Muscle of leg (tissue), 16 donors: ENCODE data around the gene PSAPL1. TPM values are rescaled to one million over a fixed set of nuclear protein-coding genes. Genes with fewer than 3 reads are reported as not detected.

Experiments
- DNase-seq: peaks from one replicate; pipeline ENCODE4 v3.0.0; 2013
- H3K27ac ChIP-seq: one replicate; pipeline ENCODE4 v1.5.1; 2013; ENCODE audit warnings: mild to moderate bottlenecking, low read length, control low read depth
- H3K27me3 ChIP-seq: one replicate; pipeline ENCODE4 v1.6.1; 2013; ENCODE audit warnings: low read length; ENCODE audit not compliant: control insufficient read depth, insufficient read depth
- H3K36me3 ChIP-seq: one replicate; pipeline ENCODE4 v1.6.1; 2013; ENCODE audit warnings: low read length; ENCODE audit not compliant: control insufficient read depth, insufficient read depth
- H3K4me1 ChIP-seq: one replicate; pipeline ENCODE4 v1.6.1; 2013; ENCODE audit warnings: low read length; ENCODE audit not compliant: control insufficient read depth, insufficient read depth
- H3K4me3 ChIP-seq: one replicate; pipeline ENCODE4 v1.5.1; 2013; ENCODE audit warnings: low read length, control low read depth
- H3K9me3 ChIP-seq: replicated peaks from 2 replicates; pipeline ENCODE4 v1.6.1; 2013; ENCODE audit warnings: low read depth, low read length; ENCODE audit not compliant: control insufficient read depth
- WGBS: methylation state at CpG from one replicate; pipeline ENCODE4 v1.1.5; 2013; ENCODE audit warnings: missing lambda C conversion rate; ENCODE audit not compliant: insufficient coverage; 5-methylcytosine and 5-hydroxymethylcytosine counted together
- long read RNA-seq, 11 donors: transcript quantifications; one replicate each; lab custom pipeline, GENCODE V29; 2026
- polyA plus RNA-seq, 8 donors: library from polyadenylated mRNA; unstranded; fragments of 120-200 nt; gene quantifications; one replicate each; pipeline versions ENCODE4 v1.2.1 to v1.2.3, GENCODE V29; 2013; ENCODE audit warnings: inconsistent platforms in 1 of 8, low replicate concordance in 1 of 8; ENCODE audit not compliant: insufficient read length in 8 of 8, insufficient read depth in 1 of 8
- total RNA-seq: library from RNA; stranded (reverse); fragments of 120-200 nt; gene quantifications from one replicate; pipeline ENCODE4 v1.2.4, GENCODE V29; 2013

Gene PSAPL1
- not detected for total RNA-seq
- polyA plus RNA-seq, result not detected
- long read RNA-seq, donor 1, result 0 reads
- long read RNA-seq, donor 2, result 0 reads
- long read RNA-seq, donor 3, result 0 reads
- long read RNA-seq, donor 4, result 0 reads
- long read RNA-seq, donor 5, result 0 reads
- long read RNA-seq, donor 6, result 0 reads
- long read RNA-seq, donor 7, result 0 reads
- long read RNA-seq, donor 8, result 0 reads
- long read RNA-seq, donor 9, result 0 reads
- long read RNA-seq, donor 10, result 0 reads
- long read RNA-seq, donor 11, result 0 reads

GRCh38 chr4:7434766-7435150, at the start of gene PSAPL1:
Gene PSAPL1 (minus strand): TSS chr4:7434930. CDS start chr4:7434879, 51 bp downstream.
- DNase-seq, result no peak

GRCh38 chr4:7481227-7481626, 46.5 kb upstream of the PSAPL1 start:
- WGBS, result 86% methylated on average over 13 of the region's 14 CpGs
- H3K4me1 ChIP-seq, result peaks cover 4% of the 10 kb centered on the region

More at GRCh38 chr4:7434766-7435150, at the start of gene PSAPL1:
- WGBS, result 39% methylated on average over 7 of the region's 7 CpGs
- Histone ChIP-seq H3K36me3 (no peaks in the 10 kb centered on the region), H3K27ac (no peak within 1 kb of the TSS), H3K4me3 (no peak within 1 kb of the TSS), H3K27me3 (no peaks in the 10 kb centered on the region), H3K9me3 (no peaks in the 10 kb centered on the region), H3K4me1 (peaks cover 8% of the 10 kb centered on the region)

GRCh38 chr4:7480423-7480822, 45.7 kb upstream of the PSAPL1 start:
- no peak overlapping the region for H3K4me3 ChIP-seq
- H3K27ac ChIP-seq, result no peak overlapping the region
- 86% methylated on average over 13 of the region's 16 CpGs for WGBS
- H3K27me3 ChIP-seq, result peaks cover 6% of the 10 kb centered on the region
- H3K9me3 ChIP-seq, result peaks cover 2% of the 10 kb centered on the region
- H3K4me1 ChIP-seq, result peaks cover 4% of the 10 kb centered on the region
- no peak for DNase-seq
- H3K36me3 ChIP-seq, result no peaks in the 10 kb centered on the region

More at GRCh38 chr4:7481227-7481626, 46.5 kb upstream of the PSAPL1 start:
- H3K27me3 ChIP-seq, result peaks cover 8% of the 10 kb centered on the region
- peaks cover 2% of the 10 kb centered on the region for H3K9me3 ChIP-seq
- H3K36me3 ChIP-seq, result no peaks in the 10 kb centered on the region
- no peak overlapping the region for H3K4me3 ChIP-seq
- H3K27ac ChIP-seq, result no peak overlapping the region
- no peak for DNase-seq

- no peak overlapping the region for H3K27ac ChIP-seq
- no peak overlapping the region for H3K4me3 ChIP-seq
- peaks cover 6% of the 10 kb centered on the region for H3K27me3 ChIP-seq
- peaks cover 2% of the 10 kb centered on the region for H3K9me3 ChIP-seq
- peaks cover 4% of the 10 kb centered on the region for H3K4me1 ChIP-seq
- DNase-seq, result no peak
- H3K36me3 ChIP-seq, result no peaks in the 10 kb centered on the region
- 71% methylated on average over 11 of the region's 11 CpGs for WGBS
Observed at GRCh38 chr4:7478665-7479064, 43.9 kb upstream of the PSAPL1 start.

- Histone ChIP-seq H3K4me1 (peaks cover 5% of the 10 kb centered on the region), H3K4me3 (no peak overlapping the region), H3K27me3 (peaks cover 4% of the 10 kb centered on the region), H3K36me3 (no peaks in the 10 kb centered on the region), H3K9me3 (peaks cover under 1% of the 10 kb centered on the region), H3K27ac (no peak overlapping the region)
- 88% methylated on average over 7 of the region's 7 CpGs for WGBS
- DNase-seq, result no peak
Observed at GRCh38 chr4:7477695-7478094, 43.0 kb upstream of the PSAPL1 start.

- Histone ChIP-seq H3K27ac (no peak overlapping the region), H3K4me3 (no peak overlapping the region), H3K4me1 (peaks cover 13% of the 10 kb centered on the region), H3K27me3 (peaks cover 10% of the 10 kb centered on the region), H3K36me3 (no peaks in the 10 kb centered on the region), H3K9me3 (no peaks in the 10 kb centered on the region)
- WGBS, result 70% methylated on average over 5 of the region's 6 CpGs
- no peak for DNase-seq
Observed at GRCh38 chr4:7476820-7477219, 42.1 kb upstream of the PSAPL1 start.

GRCh38 chr4:7475207-7475606, 40.5 kb upstream of the PSAPL1 start:
- H3K27me3 ChIP-seq, result peaks cover 8% of the 10 kb centered on the region
- WGBS, result 87% methylated on average over 5 of the region's 5 CpGs

GRCh38 chr4:7474320-7474719, 39.6 kb upstream of the PSAPL1 start:
- no peak for DNase-seq
- Histone ChIP-seq H3K9me3 (no peaks in the 10 kb centered on the region), H3K27me3 (peaks cover 8% of the 10 kb centered on the region), H3K4me1 (peaks cover 13% of the 10 kb centered on the region), H3K27ac (no peak overlapping the region), H3K4me3 (no peak overlapping the region), H3K36me3 (no peaks in the 10 kb centered on the region)
- 70% methylated on average over 7 of the region's 7 CpGs for WGBS

More at GRCh38 chr4:7475207-7475606, 40.5 kb upstream of the PSAPL1 start:
- Histone ChIP-seq H3K4me3 (no peak overlapping the region), H3K36me3 (no peaks in the 10 kb centered on the region), H3K27ac (no peak overlapping the region), H3K4me1 (peaks cover 13% of the 10 kb centered on the region), H3K9me3 (no peaks in the 10 kb centered on the region)
- no peak for DNase-seq

GRCh38 chr4:7473081-7473480, 38.4 kb upstream of the PSAPL1 start:
- Histone ChIP-seq H3K4me3 (no peak overlapping the region), H3K27ac (no peak overlapping the region), H3K9me3 (no peaks in the 10 kb centered on the region), H3K27me3 (peaks cover 8% of the 10 kb centered on the region), H3K36me3 (no peaks in the 10 kb centered on the region), H3K4me1 (peaks cover 13% of the 10 kb centered on the region)
- no peak for DNase-seq
- WGBS, result 84% methylated on average over 8 of the region's 10 CpGs

GRCh38 chr4:7472442-7473013, 37.8 kb upstream of the PSAPL1 start:
- H3K27me3 ChIP-seq, result peaks cover 8% of the 10 kb centered on the region
- H3K4me3 ChIP-seq, result no peak overlapping the region
- peak; percentile 34 for DNase-seq
- no peak overlapping the region for H3K27ac ChIP-seq
- peaks cover 13% of the 10 kb centered on the region for H3K4me1 ChIP-seq
- no peaks in the 10 kb centered on the region for H3K9me3 ChIP-seq
- no peaks in the 10 kb centered on the region for H3K36me3 ChIP-seq
- 37% methylated on average over 7 of the region's 19 CpGs for WGBS
